ENCODE data around the gene SNORC.

- no peak for TF ChIP-seq POLR2A (IDR thresholded peaks at IDR 0.05)
- no peak for TF ChIP-seq POLR2AphosphoS5 (IDR thresholded peaks at IDR 0.05)
- no peak for TF ChIP-seq CTCF (IDR thresholded peaks at IDR 0.05 in 8 of 11, conservative IDR thresholded peaks at IDR 0.05 in 3 of 11)
These were observed 13.9 kb downstream of the SNORC start for GRCh38 chr2:232884001-232884421.
